Measurements from ENCODE around the gene ASIC2.

Gene ASIC2

GRCh38 chr17:33209671-33210070 lies 83.4 kb downstream of the ASIC2 start:
- no peak overlapping the region for H3K4me3 ChIP-seq (replicated peaks; ENCODE audit: insufficient read depth, low read length)
- no peaks in the 10 kb centered on the region for H3K27me3 ChIP-seq (ENCODE audit: insufficient read depth, poor library complexity, severe bottlenecking)
- TF ChIP-seq SPI1 (IDR thresholded peaks at IDR 0.05; ENCODE audit: borderline replicate concordance, low read depth) (no peak), POLR2AphosphoS5 (IDR thresholded peaks at IDR 0.05; ENCODE audit: low read depth) (no peak), GABPA (IDR thresholded peaks at IDR 0.05; ENCODE audit: low read depth) (no peak), REST (IDR thresholded peaks at IDR 0.05; ENCODE audit: insufficient replicate concordance, low read depth) (no peak), CTCF (IDR thresholded peaks at IDR 0.05; ENCODE audit: insufficient read depth, low read length) (no peak)
- no peak overlapping the region for H3K27ac ChIP-seq (replicated peaks)
- DNase-seq (ENCODE audit: low read depth in 1 of 2, low spot score in 1 of 2) = no peak

- DNase-seq (ENCODE audit: low read depth in 1 of 2, low spot score in 1 of 2) = no peak
- H3K27ac ChIP-seq (replicated peaks) = no peak overlapping the region
- no peak overlapping the region for H3K4me3 ChIP-seq (replicated peaks; ENCODE audit: insufficient read depth, low read length)
- TF ChIP-seq CTCF (IDR thresholded peaks at IDR 0.05; ENCODE audit: insufficient read depth, low read length) (no peak), SPI1 (IDR thresholded peaks at IDR 0.05; ENCODE audit: borderline replicate concordance, low read depth) (no peak), POLR2AphosphoS5 (IDR thresholded peaks at IDR 0.05; ENCODE audit: low read depth) (no peak), REST (IDR thresholded peaks at IDR 0.05; ENCODE audit: insufficient replicate concordance, low read depth) (no peak), GABPA (IDR thresholded peaks at IDR 0.05; ENCODE audit: low read depth) (no peak)
- no peaks in the 10 kb centered on the region for H3K27me3 ChIP-seq (ENCODE audit: insufficient read depth, poor library complexity, severe bottlenecking)
These were observed 85.9 kb downstream of the ASIC2 start for GRCh38 chr17:33207231-33207630.

- Histone ChIP-seq H3K27ac (replicated peaks) (no peak overlapping the region), H3K4me3 (replicated peaks; ENCODE audit: insufficient read depth, low read length) (no peak overlapping the region), H3K27me3 (ENCODE audit: insufficient read depth, poor library complexity, severe bottlenecking) (no peaks in the 10 kb centered on the region)
- no peak for DNase-seq (ENCODE audit: low read depth in 1 of 2, low spot score in 1 of 2)
- no peak for TF ChIP-seq SPI1 (IDR thresholded peaks at IDR 0.05; ENCODE audit: borderline replicate concordance, low read depth)
- no peak for TF ChIP-seq POLR2AphosphoS5 (IDR thresholded peaks at IDR 0.05; ENCODE audit: low read depth)
- TF ChIP-seq GABPA (IDR thresholded peaks at IDR 0.05; ENCODE audit: low read depth) = no peak
These were observed 87.5 kb downstream of the ASIC2 start for GRCh38 chr17:33205552-33205951.

- no peak for DNase-seq (ENCODE audit: low read depth in 1 of 2, low spot score in 1 of 2)
- Histone ChIP-seq H3K4me3 (replicated peaks; ENCODE audit: insufficient read depth, low read length) (no peak overlapping the region), H3K27ac (replicated peaks) (no peak overlapping the region), H3K27me3 (ENCODE audit: insufficient read depth, poor library complexity, severe bottlenecking) (no peaks in the 10 kb centered on the region)
- TF ChIP-seq GABPA (IDR thresholded peaks at IDR 0.05; ENCODE audit: low read depth) (no peak), REST (IDR thresholded peaks at IDR 0.05; ENCODE audit: insufficient replicate concordance, low read depth) (no peak), POLR2AphosphoS5 (IDR thresholded peaks at IDR 0.05; ENCODE audit: low read depth) (no peak), CTCF (IDR thresholded peaks at IDR 0.05; ENCODE audit: insufficient read depth, low read length) (no peak), SPI1 (IDR thresholded peaks at IDR 0.05; ENCODE audit: borderline replicate concordance, low read depth) (no peak)
These were observed 88.4 kb downstream of the ASIC2 start for GRCh38 chr17:33204701-33205100.

Data from HL-60 (cell line).